ENCODE results near the gene GJC2. TPM values are rescaled to one million over a fixed set of nuclear protein-coding genes. Genes with fewer than 3 reads are reported as not detected.

Gene GJC2
- polyA plus RNA-seq, 3 donors, result 0.15 TPM; not detected in 2

DNA sequence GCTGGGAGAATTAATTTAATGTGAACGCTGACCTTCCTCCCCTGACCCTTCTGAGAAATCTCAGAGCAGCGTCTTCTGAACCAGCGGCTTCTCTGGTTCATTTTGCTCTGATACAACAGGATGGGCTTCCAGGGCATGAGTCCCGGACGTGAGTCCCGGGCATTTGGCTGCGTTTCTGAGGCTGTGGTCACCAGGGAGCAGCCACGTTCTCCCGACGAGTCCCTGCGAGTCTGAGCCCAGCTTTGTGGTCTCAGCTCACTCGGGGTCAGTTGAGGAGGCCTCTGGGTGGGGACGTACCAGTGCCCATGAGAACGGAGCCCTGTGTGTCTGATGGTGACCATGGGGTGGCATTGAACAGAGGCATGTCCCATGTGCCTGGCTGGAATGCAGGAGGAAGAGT lies 40.5 kb downstream of the GJC2 start:
- Histone ChIP-seq H3K36me3 (replicated peaks in 1 of 2; ENCODE audit: control insufficient read depth in 1 of 2, insufficient read depth in 2 of 2, low read length in 2 of 2) (no peaks in the 10 kb centered on the region), H3K9ac (ENCODE audit: insufficient read depth, low read length, poor library complexity, severe bottlenecking) (no peak overlapping the region), H3K79me2 (ENCODE audit: insufficient read depth, low read length) (no peaks in the 10 kb centered on the region), H3K4me1 (ENCODE audit: control insufficient read depth in 1 of 2, insufficient read depth in 2 of 2, low read length in 2 of 2) (no peaks in the 10 kb centered on the region), H3K27ac (ENCODE audit: low read depth in 1 of 2, low read length in 2 of 2) (no peak overlapping the region), H3K27me3 (ENCODE audit: control insufficient read depth in 2 of 2, insufficient read depth in 2 of 2, low read length in 2 of 2) (no peaks in the 10 kb centered on the region), H4K20me1 (ENCODE audit: insufficient read depth, low read length) (no peaks in the 10 kb centered on the region), H2AFZ (ENCODE audit: insufficient read depth, low read depth, low read length, poor library complexity, severe bottlenecking) (no peak overlapping the region), H3K4me3 (replicated peaks in 1 of 3; ENCODE audit: low read depth in 2 of 3, low read length in 3 of 3) (no peak overlapping the region), H3K4me2 (replicated peaks; ENCODE audit: extremely low read depth, low read length, poor library complexity, severe bottlenecking) (no peak overlapping the region), H3K9me3 (replicated peaks in 1 of 2; ENCODE audit: control insufficient read depth in 1 of 2, insufficient read depth in 1 of 2, low read length in 2 of 2) (no peaks in the 10 kb centered on the region)
- Mint-ChIP-seq H3K27ac (no peak overlapping the region), H3K36me3 (no peaks in the 10 kb centered on the region), H3K27me3 (ENCODE audit: low read depth in 3 of 3) (peaks cover 0 to 3% (median 2%) of the 10 kb centered on the region in 3 donors), H3K9me3 (peaks cover 0 to 3% (median 1%) of the 10 kb centered on the region in 7 donors), H3K4me1 (no peaks in the 10 kb centered on the region), H3K4me3 (no peak overlapping the region)
- DNase-seq, result no peak
- 95% methylated on average over 12 of the region's 14 CpGs for WGBS (ENCODE audit: insufficient coverage)
- TF ChIP-seq CTCF (IDR thresholded peaks at IDR 0.05), result no peak
- intact Hi-C loops (cut with micrococcal nuclease), result no loop called here

DNA sequence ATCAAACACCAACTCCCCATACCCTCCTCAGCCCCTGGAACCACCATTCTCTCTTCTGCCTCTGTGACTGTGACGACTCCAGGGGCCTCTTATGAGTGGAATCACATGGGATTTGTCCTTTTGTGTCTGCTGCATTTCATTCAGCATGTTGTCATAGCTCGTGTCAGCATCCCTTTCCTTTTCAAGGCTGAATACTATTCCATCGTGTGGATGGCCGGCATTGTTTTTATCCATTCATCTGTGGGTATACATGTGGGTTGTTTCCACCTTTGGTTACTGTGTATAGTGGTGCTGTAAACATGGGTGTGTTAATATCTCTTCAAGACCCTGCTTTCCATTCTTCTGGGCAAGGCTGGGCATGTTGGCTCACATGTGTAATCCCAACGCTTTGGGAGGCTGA lies 41.0 kb downstream of the GJC2 start:
- Histone ChIP-seq H3K27me3 (ENCODE audit: control insufficient read depth in 2 of 2, insufficient read depth in 2 of 2, low read length in 2 of 2) (no peaks in the 10 kb centered on the region), H3K4me1 (ENCODE audit: control insufficient read depth in 1 of 2, insufficient read depth in 2 of 2, low read length in 2 of 2) (no peaks in the 10 kb centered on the region), H3K79me2 (ENCODE audit: insufficient read depth, low read length) (no peaks in the 10 kb centered on the region), H3K9ac (ENCODE audit: insufficient read depth, low read length, poor library complexity, severe bottlenecking) (no peak overlapping the region), H3K9me3 (replicated peaks in 1 of 2; ENCODE audit: control insufficient read depth in 1 of 2, insufficient read depth in 1 of 2, low read length in 2 of 2) (no peaks in the 10 kb centered on the region), H3K4me3 (replicated peaks in 1 of 3; ENCODE audit: low read depth in 2 of 3, low read length in 3 of 3) (no peak overlapping the region), H3K4me2 (replicated peaks; ENCODE audit: extremely low read depth, low read length, poor library complexity, severe bottlenecking) (no peak overlapping the region), H3K36me3 (replicated peaks in 1 of 2; ENCODE audit: control insufficient read depth in 1 of 2, insufficient read depth in 2 of 2, low read length in 2 of 2) (no peaks in the 10 kb centered on the region), H4K20me1 (ENCODE audit: insufficient read depth, low read length) (no peaks in the 10 kb centered on the region), H2AFZ (ENCODE audit: insufficient read depth, low read depth, low read length, poor library complexity, severe bottlenecking) (no peak overlapping the region), H3K27ac (ENCODE audit: low read depth in 1 of 2, low read length in 2 of 2) (no peak overlapping the region)
- intact Hi-C loops (cut with micrococcal nuclease), result no loop called here
- Mint-ChIP-seq H3K4me1 (no peaks in the 10 kb centered on the region), H3K4me3 (no peak overlapping the region), H3K9me3 (peaks cover 0 to 3% (median 2%) of the 10 kb centered on the region in 7 donors), H3K27me3 (ENCODE audit: low read depth in 3 of 3) (peaks cover 0 to 3% (median 2%) of the 10 kb centered on the region in 3 donors), H3K27ac (peak overlapping the region in 1 of 7 donors; percentile 51), H3K36me3 (no peaks in the 10 kb centered on the region)
- WGBS (ENCODE audit: insufficient coverage), result 93% methylated on average over 2 of the region's 5 CpGs
- DNase-seq, result no peak
- no peak for TF ChIP-seq CTCF (IDR thresholded peaks at IDR 0.05)

Measured in CD14-positive monocyte (primary cell).